Measurements from ENCODE around the gene ZNF132. TPM values are rescaled to one million over a fixed set of nuclear protein-coding genes. Genes with fewer than 3 reads are reported as not detected.

ZNF132 gene
- total RNA-seq, 4 donors from 2014 or later: 3.7 to 6.7 (median 4.5) TPM

DNA sequence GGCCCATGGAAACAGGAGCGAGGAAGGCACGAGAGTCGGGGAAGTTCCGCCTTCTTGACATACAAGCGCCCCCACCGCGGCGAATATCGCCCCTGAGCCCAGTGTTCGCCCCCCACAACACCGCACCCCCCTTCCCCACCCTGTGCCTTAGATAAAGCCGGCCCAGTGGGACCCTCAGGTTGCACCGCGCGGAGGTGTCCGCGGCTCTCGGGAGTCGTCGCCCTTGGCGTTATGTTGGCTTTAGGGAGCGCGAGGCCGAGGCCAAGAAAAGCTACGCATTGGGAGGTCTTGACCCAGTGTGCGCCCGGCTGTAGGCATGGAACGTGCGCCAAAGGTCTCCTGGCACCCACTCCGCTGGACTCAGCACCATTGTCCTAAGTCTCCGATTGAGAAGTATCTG lies 603 bp upstream of the ZNF132 start:
- Histone ChIP-seq H3K27me3 (no peaks in the 10 kb centered on the region), H3K4me3 (peak overlapping the region; percentile 72 to 81 (median 74)), H3K36me3 (peaks cover 17 to 28% (median 24%) of the 10 kb centered on the region in 4 donors), H3K4me1 (peaks cover 16 to 24% (median 18%) of the 10 kb centered on the region in 4 donors), H3K27ac (replicated peaks in 1 of 4) (peak overlapping the region; percentile 81 to 85 (median 83)), H3K9me3 (peaks cover 0 to 44% (median 42%) of the 10 kb centered on the region in 4 donors)
- 20% methylated on average over 20 of the region's 31 CpGs for WGBS
- intact Hi-C loops (cut with DNase I): no loop called here
- no peak for DNase-seq (ENCODE audit: extremely low spot score)
- no peak for TF ChIP-seq CTCF (IDR thresholded peaks at IDR 0.05)
- TF ChIP-seq POLR2AphosphoS5 (IDR thresholded peaks at IDR 0.05): no peak
- no peak for TF ChIP-seq EP300 (IDR thresholded peaks at IDR 0.05)
- no peak for TF ChIP-seq POLR2A (IDR thresholded peaks at IDR 0.05; ENCODE audit: low read depth)

- Histone ChIP-seq H3K9me3 (peaks cover 46 to 100% (median 99%) of the 10 kb centered on the region in 4 donors), H3K27ac (replicated peaks in 1 of 4) (no peak overlapping the region), H3K27me3 (no peaks in the 10 kb centered on the region), H3K4me1 (peaks cover 3 to 7% (median 5%) of the 10 kb centered on the region in 4 donors), H3K36me3 (peaks cover 39 to 77% (median 62%) of the 10 kb centered on the region in 4 donors), H3K4me3 (no peak overlapping the region)
- 97% methylated on average over 2 of the region's 2 CpGs for WGBS
- intact Hi-C loops (cut with DNase I): no loop called here
- no peak for TF ChIP-seq EP300 (IDR thresholded peaks at IDR 0.05)
- no peak for TF ChIP-seq POLR2A (IDR thresholded peaks at IDR 0.05; ENCODE audit: low read depth)
- TF ChIP-seq POLR2AphosphoS5 (IDR thresholded peaks at IDR 0.05): no peak
- no peak for TF ChIP-seq CTCF (IDR thresholded peaks at IDR 0.05)
- DNase-seq (ENCODE audit: extremely low spot score): no peak
Measured at GRCh38 chr19:58434217-58434616, 5.7 kb downstream of the ZNF132 start.

- intact Hi-C loops (cut with DNase I): no loop called here
- H3K4me1 ChIP-seq: no peaks in the 10 kb centered on the region
- no peak overlapping the region for H3K27ac ChIP-seq (replicated peaks in 1 of 4)
- no peak for TF ChIP-seq CTCF (IDR thresholded peaks at IDR 0.05)
- no peak for TF ChIP-seq POLR2AphosphoS5 (IDR thresholded peaks at IDR 0.05)
- no peak for TF ChIP-seq EP300 (IDR thresholded peaks at IDR 0.05)
- TF ChIP-seq POLR2A (IDR thresholded peaks at IDR 0.05; ENCODE audit: low read depth): no peak
- no peaks in the 10 kb centered on the region for H3K27me3 ChIP-seq
- peaks cover 43 to 97% (median 91%) of the 10 kb centered on the region in 4 donors for H3K9me3 ChIP-seq
- DNase-seq (ENCODE audit: extremely low spot score): no peak
- H3K4me3 ChIP-seq: no peak overlapping the region
- H3K36me3 ChIP-seq: peaks cover 14 to 43% (median 29%) of the 10 kb centered on the region in 4 donors
Measured at GRCh38 chr19:58429745-58430144, 10.2 kb downstream of the ZNF132 start.

DNA sequence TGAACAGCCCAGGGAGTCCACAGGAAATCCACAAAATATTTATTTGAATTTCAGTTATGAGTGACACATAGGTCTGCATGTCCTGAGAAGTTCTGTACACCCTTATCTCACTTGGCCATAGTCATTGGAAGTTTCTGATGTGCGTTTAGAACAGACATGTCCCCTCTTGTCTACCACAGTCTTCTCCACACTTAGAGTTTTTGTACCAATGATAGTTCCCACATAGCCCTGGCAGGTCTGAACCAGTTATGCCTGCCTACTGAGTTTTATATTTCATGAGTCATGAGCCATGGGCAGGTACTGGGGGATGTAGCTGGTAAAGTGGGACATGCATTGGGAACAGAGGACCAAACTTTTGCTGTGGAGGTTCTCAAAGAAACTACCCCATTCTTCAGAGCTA lies 11.3 kb downstream of the ZNF132 start:
- Histone ChIP-seq H3K27ac (replicated peaks in 1 of 4) (no peak overlapping the region), H3K4me1 (no peaks in the 10 kb centered on the region), H3K9me3 (peaks cover 35 to 87% (median 80%) of the 10 kb centered on the region in 4 donors), H3K4me3 (no peak overlapping the region), H3K27me3 (no peaks in the 10 kb centered on the region), H3K36me3 (peaks cover 2 to 32% (median 18%) of the 10 kb centered on the region in 4 donors)
- TF ChIP-seq POLR2AphosphoS5 (IDR thresholded peaks at IDR 0.05): no peak
- TF ChIP-seq POLR2A (IDR thresholded peaks at IDR 0.05; ENCODE audit: low read depth): no peak
- TF ChIP-seq EP300 (IDR thresholded peaks at IDR 0.05): no peak
- TF ChIP-seq CTCF (IDR thresholded peaks at IDR 0.05): no peak
- intact Hi-C loops (cut with DNase I): no loop called here
- 94% methylated on average over 1 of the region's 1 CpG for WGBS
- DNase-seq (ENCODE audit: extremely low spot score): no peak

GRCh38 chr19:58417071-58417470 lies 22.9 kb downstream of the ZNF132 start:
- no peak for DNase-seq (ENCODE audit: extremely low spot score)
- TF ChIP-seq POLR2AphosphoS5 (IDR thresholded peaks at IDR 0.05) (no peak), POLR2A (IDR thresholded peaks at IDR 0.05; ENCODE audit: low read depth) (no peak), CTCF (IDR thresholded peaks at IDR 0.05) (no peak), EP300 (IDR thresholded peaks at IDR 0.05) (no peak)
- intact Hi-C loops (cut with DNase I): no loop called here
- 97% methylated on average over 7 of the region's 7 CpGs for WGBS
- peaks cover 0 to 11% (median 3%) of the 10 kb centered on the region in 4 donors for H3K9me3 ChIP-seq
- no peak overlapping the region for H3K4me3 ChIP-seq
- H3K36me3 ChIP-seq: peaks cover 25 to 80% (median 60%) of the 10 kb centered on the region in 4 donors
- no peak overlapping the region for H3K27ac ChIP-seq (replicated peaks in 1 of 4)
- no peaks in the 10 kb centered on the region for H3K4me1 ChIP-seq
- H3K27me3 ChIP-seq: no peaks in the 10 kb centered on the region

Measured in esophagus muscularis mucosa (tissue), 4 donors.